ENCODE data around the gene MYO3B.

GRCh38 chr2:170307052-170307451 lies 129.1 kb downstream of the MYO3B start:
- TF ChIP-seq CTCF (tag by site-specific recombination; IDR thresholded peaks at IDR 0.05): no peak
- no peak for TF ChIP-seq ZNF292 (tag by site-specific recombination; IDR thresholded peaks at IDR 0.05; ENCODE audit: borderline replicate concordance, low read depth)
- TF ChIP-seq ZNF23 (tag by site-specific recombination; IDR thresholded peaks at IDR 0.05; ENCODE audit: borderline replicate concordance): no peak
- TF ChIP-seq ZNF138 (tag by site-specific recombination; IDR thresholded peaks at IDR 0.05; ENCODE audit: borderline replicate concordance): no peak
- no peak for TF ChIP-seq OVOL3 (tag by site-specific recombination; IDR thresholded peaks at IDR 0.05)

Data from HEK293 (cell line).